ENCODE measurements around the gene STEAP1B.

GRCh38 chr7:22435105-22435504 is 64.9 kb downstream of the STEAP1B start:
- TF ChIP-seq CEBPB (IDR thresholded peaks at IDR 0.05; ENCODE audit: low read depth): no peak
- no peak for TF ChIP-seq EZH2 (IDR thresholded peaks at IDR 0.05)
- TF ChIP-seq, protein P1, sequence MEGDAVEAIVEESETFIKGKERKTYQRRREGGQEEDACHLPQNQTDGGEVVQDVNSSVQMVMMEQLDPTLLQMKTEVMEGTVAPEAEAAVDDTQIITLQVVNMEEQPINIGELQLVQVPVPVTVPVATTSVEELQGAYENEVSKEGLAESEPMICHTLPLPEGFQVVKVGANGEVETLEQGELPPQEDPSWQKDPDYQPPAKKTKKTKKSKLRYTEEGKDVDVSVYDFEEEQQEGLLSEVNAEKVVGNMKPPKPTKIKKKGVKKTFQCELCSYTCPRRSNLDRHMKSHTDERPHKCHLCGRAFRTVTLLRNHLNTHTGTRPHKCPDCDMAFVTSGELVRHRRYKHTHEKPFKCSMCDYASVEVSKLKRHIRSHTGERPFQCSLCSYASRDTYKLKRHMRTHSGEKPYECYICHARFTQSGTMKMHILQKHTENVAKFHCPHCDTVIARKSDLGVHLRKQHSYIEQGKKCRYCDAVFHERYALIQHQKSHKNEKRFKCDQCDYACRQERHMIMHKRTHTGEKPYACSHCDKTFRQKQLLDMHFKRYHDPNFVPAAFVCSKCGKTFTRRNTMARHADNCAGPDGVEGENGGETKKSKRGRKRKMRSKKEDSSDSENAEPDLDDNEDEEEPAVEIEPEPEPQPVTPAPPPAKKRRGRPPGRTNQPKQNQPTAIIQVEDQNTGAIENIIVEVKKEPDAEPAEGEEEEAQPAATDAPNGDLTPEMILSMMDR (IDR thresholded peaks at IDR 0.05 in 2 of 3, conservative IDR thresholded peaks at IDR 0.05 in 1 of 3; ENCODE audit: borderline replicate concordance in 1 of 3, insufficient read depth in 1 of 3, low read depth in 2 of 3, low read length in 2 of 3): no peak
- TF ChIP-seq RAD21 (IDR thresholded peaks at IDR 0.05; ENCODE audit: low read depth): no peak
- no peak for TF ChIP-seq SP1 (IDR thresholded peaks at IDR 0.05; ENCODE audit: low read depth)
- TF ChIP-seq POLR2AphosphoS5 (IDR thresholded peaks at IDR 0.05; ENCODE audit: low read depth, low read length): no peak
- TF ChIP-seq ZBTB33 (IDR thresholded peaks at IDR 0.05; ENCODE audit: extremely low read depth, insufficient replicate concordance, low read length): no peak

All from HCT116 (cell line).